ENCODE results near the gene CGB1. TPM values are rescaled to one million over a fixed set of nuclear protein-coding genes. Genes with fewer than 3 reads are reported as not detected.

The CGB1 gene
- total and polyA plus RNA-seq, 2 donors (not counting 3 experiments of a cell fraction or from before 2014, with no cell fraction given), result not detected

Small RNAs within 50 kb of the gene (microRNA-seq; reads per million reads assigned to microRNA genes)
- not detected for gene MIR6798 (ENCODE audit: borderline number of aligned reads, borderline replicate concordance)

Small RNAs within 50 kb of the gene (small RNA-seq; reads per million reads assigned to genes)
- gene MIR6798 (ENCODE audit: insufficient read depth, insufficient read length, low read depth, low replicate concordance), result not detected
- gene RN7SL708P (ENCODE audit: insufficient read depth, insufficient read length, low read depth, low replicate concordance), result not detected

Other genes with a start within 250 kb of the CGB1 start
- gene BCAT2, start 225.9 kb downstream of the CGB1 start, total RNA-seq, result 53.9 and 62.5 TPM in 2 replicates
- gene BCAT2, start 225.9 kb downstream of the CGB1 start, polyA plus RNA-seq, result 62.0 and 74.7 TPM in 2 replicates
- 20.9 and 21.5 TPM in 2 replicates for gene HSD17B14, start 200.4 kb downstream of the CGB1 start, total RNA-seq
- gene HSD17B14, start 200.4 kb downstream of the CGB1 start, polyA plus RNA-seq, result 44.5 and 46.3 TPM in 2 replicates
- gene PLEKHA4, start 168.3 kb downstream of the CGB1 start, total RNA-seq, result 4.9 and 10.1 TPM in 2 replicates
- gene PLEKHA4, start 168.3 kb downstream of the CGB1 start, polyA plus RNA-seq, result 3.9 and 4.5 TPM in 2 replicates
- 67.4 and 73.4 TPM in 2 replicates for gene PPP1R15A, start 164.5 kb downstream of the CGB1 start, total RNA-seq
- gene PPP1R15A, start 164.5 kb downstream of the CGB1 start, polyA plus RNA-seq, result 34.3 and 42.3 TPM in 2 replicates
- gene TULP2, start 138.2 kb downstream of the CGB1 start, total RNA-seq, result not detected in 2 replicates
- 0.08 and 0.18 TPM in 2 replicates for gene TULP2, start 138.2 kb downstream of the CGB1 start, polyA plus RNA-seq
- gene NUCB1, start 136.6 kb downstream of the CGB1 start, total RNA-seq, result 190 and 194 TPM in 2 replicates
- gene NUCB1, start 136.6 kb downstream of the CGB1 start, polyA plus RNA-seq, result 231 and 237 TPM in 2 replicates
- not detected in 2 replicates for gene DHDH, start 103.2 kb downstream of the CGB1 start, total RNA-seq
- not detected in 2 replicates for gene DHDH, start 103.2 kb downstream of the CGB1 start, polyA plus RNA-seq
- gene BAX, start 82.0 kb downstream of the CGB1 start, total RNA-seq, result 267 and 295 TPM in 2 replicates
- gene BAX, start 82.0 kb downstream of the CGB1 start, polyA plus RNA-seq, result 283 and 359 TPM in 2 replicates
- 1,636 and 1,937 TPM in 2 replicates for gene FTL, start 71.6 kb downstream of the CGB1 start, total RNA-seq
- 2,748 and 3,914 TPM in 2 replicates for gene FTL, start 71.6 kb downstream of the CGB1 start, polyA plus RNA-seq
- gene GYS1, start 43.6 kb downstream of the CGB1 start, total RNA-seq, result 53.9 and 58.9 TPM in 2 replicates
- gene GYS1, start 43.6 kb downstream of the CGB1 start, polyA plus RNA-seq, result 39.0 and 41.7 TPM in 2 replicates
- 110 and 115 TPM in 2 replicates for gene RUVBL2, start 43.0 kb downstream of the CGB1 start, total RNA-seq
- 185 and 200 TPM in 2 replicates for gene RUVBL2, start 43.0 kb downstream of the CGB1 start, polyA plus RNA-seq
- not detected in 2 replicates for gene LHB, start 19.8 kb downstream of the CGB1 start, total RNA-seq
- 1.3 and 1.4 TPM in 2 replicates for gene LHB, start 19.8 kb downstream of the CGB1 start, polyA plus RNA-seq
- gene CGB3, start 12.6 kb downstream of the CGB1 start, total RNA-seq, result not detected in 2 replicates
- not detected in 2 replicates for gene CGB3, start 12.6 kb downstream of the CGB1 start, polyA plus RNA-seq
- gene CGB2, start 5.0 kb downstream of the CGB1 start, total RNA-seq, result not detected in 2 replicates
- gene CGB2, start 5.0 kb downstream of the CGB1 start, polyA plus RNA-seq, result not detected in 2 replicates
- gene CGB5, start 7.0 kb upstream of the CGB1 start, total RNA-seq, result not detected in 2 replicates
- not detected in 2 replicates for gene CGB5, start 7.0 kb upstream of the CGB1 start, polyA plus RNA-seq
- not detected in 2 replicates for gene CGB8, start 12.2 kb upstream of the CGB1 start, total RNA-seq
- not detected in 2 replicates for gene CGB8, start 12.2 kb upstream of the CGB1 start, polyA plus RNA-seq
- gene CGB7, start 20.9 kb upstream of the CGB1 start, total RNA-seq, result 0.42 TPM in 1 of 2 replicates, not detected in the other
- 0.41 and 0.62 TPM in 2 replicates for gene CGB7, start 20.9 kb upstream of the CGB1 start, polyA plus RNA-seq
- gene NTF4, start 27.9 kb upstream of the CGB1 start, total RNA-seq, result not detected in 2 replicates
- not detected in 2 replicates for gene NTF4, start 27.9 kb upstream of the CGB1 start, polyA plus RNA-seq
- gene KCNA7, start 35.8 kb upstream of the CGB1 start, total RNA-seq, result not detected in 2 replicates
- not detected in 2 replicates for gene KCNA7, start 35.8 kb upstream of the CGB1 start, polyA plus RNA-seq
- 215 and 228 TPM in 2 replicates for gene SNRNP70, start 48.6 kb upstream of the CGB1 start, total RNA-seq
- gene SNRNP70, start 48.6 kb upstream of the CGB1 start, polyA plus RNA-seq, result 300 and 317 TPM in 2 replicates
- 4.2 and 4.5 TPM in 2 replicates for gene LIN7B, start 77.5 kb upstream of the CGB1 start, total RNA-seq
- 2.2 and 4.4 TPM in 2 replicates for gene LIN7B, start 77.5 kb upstream of the CGB1 start, polyA plus RNA-seq
- gene C19orf73, start 82.2 kb upstream of the CGB1 start, total RNA-seq, result 1.5 TPM in 1 of 2 replicates, not detected in the other
- gene C19orf73, start 82.2 kb upstream of the CGB1 start, polyA plus RNA-seq, result 1.8 and 2.5 TPM in 2 replicates
- 2.0 and 2.6 TPM in 2 replicates for gene PPFIA3, start 82.6 kb upstream of the CGB1 start, total RNA-seq
- gene PPFIA3, start 82.6 kb upstream of the CGB1 start, polyA plus RNA-seq, result 1.3 and 1.4 TPM in 2 replicates
- gene HRC, start 118.5 kb upstream of the CGB1 start, total RNA-seq, result not detected in 2 replicates
- not detected in 2 replicates for gene HRC, start 118.5 kb upstream of the CGB1 start, polyA plus RNA-seq
- gene TRPM4, start 120.9 kb upstream of the CGB1 start, total RNA-seq, result 38.9 and 40.6 TPM in 2 replicates
- gene TRPM4, start 120.9 kb upstream of the CGB1 start, polyA plus RNA-seq, result 17.6 and 23.7 TPM in 2 replicates

All from endothelial cell of umbilical vein (primary cell).